BLaER1 treated with 17β-estradiol and CSF1 and Interleukin-3, amounts not matched to agents 10 nM and 100 nM (cell line): ENCODE results near the gene CIPC.
A peak's percentile ranks its signal among the peaks of the same experiment; 100 is the strongest.

Source experiments
- H3K27ac ChIP-seq, 11 experiments: shearing (Covaris generic); formaldehyde crosslinking; 2 replicates each; pipeline ENCODE4 v1.8.1; 2022
- H3K27me3 ChIP-seq, 11 experiments: shearing (Covaris generic); formaldehyde crosslinking; 2 replicates each; pipeline ENCODE4 v1.8.1; 2022
- H3K36me3 ChIP-seq, 11 experiments: shearing (Covaris generic); formaldehyde crosslinking; 2 replicates each; pipeline ENCODE4 v1.8.1; 2022
- H3K4me1 ChIP-seq, 10 experiments: shearing (Covaris generic); formaldehyde crosslinking; 2 replicates each; pipeline ENCODE4 v1.8.1; 2022
- H3K4me2 ChIP-seq, 11 experiments: shearing (Covaris generic); formaldehyde crosslinking; 2 replicates each; pipeline ENCODE4 v1.8.1; 2022
- H3K4me3 ChIP-seq, 10 experiments: shearing (Covaris generic); formaldehyde crosslinking; 2 replicates each; pipeline ENCODE4 v1.8.1; 2022
- H3K9ac ChIP-seq, 11 experiments: shearing (Covaris generic); formaldehyde crosslinking; 2 replicates each; pipeline ENCODE4 v1.8.1; 2022
- H3K9me3 ChIP-seq, 11 experiments: shearing (Covaris generic); formaldehyde crosslinking; replicated peaks in 1 of 11; 2 replicates each; pipeline ENCODE4 v1.8.1; 2022
- H4K20me1 ChIP-seq, 11 experiments: shearing (Covaris generic); formaldehyde crosslinking; 2 replicates each; pipeline ENCODE4 v1.8.1; 2022
- Cebpa-rat ChIP-seq, 11 experiments: shearing (Covaris generic); IDR thresholded peaks; 2 replicates each; pipeline ENCODE4 v1.8.1; 2022

The CIPC gene

GRCh38 chr14:77083082-77083481 lies 15.0 kb upstream of the CIPC start:
- H3K4me1 ChIP-seq, result peaks cover 34 to 70% (median 53%) of the 10 kb centered on the region in 10 experiments
- peak overlapping the region in 9 of 11 experiments; percentile 53 to 82 (median 76); a peak in 17 of 22 replicates for H3K27ac ChIP-seq

GRCh38 chr14:77084985-77085384 lies 13.1 kb upstream of the CIPC start:
- no peak for TF ChIP-seq Cebpa-rat (IDR thresholded peaks at IDR 0.05)
- Histone ChIP-seq H3K27ac (peak overlapping the region in 7 of 11 experiments; percentile 2 to 46 (median 10); a peak in 5 of 22 replicates), H3K9ac (no peak overlapping the region)

More at GRCh38 chr14:77083082-77083481, 15.0 kb upstream of the CIPC start:
- no peaks in the 10 kb centered on the region for H4K20me1 ChIP-seq
- peaks cover 0 to 4% (median 0%) of the 10 kb centered on the region in 11 experiments; a peak in 1 of 22 replicates for H3K36me3 ChIP-seq
- no peaks in the 10 kb centered on the region for H3K27me3 ChIP-seq
- H3K9ac ChIP-seq, result peak overlapping the region in 1 of 11 experiments; percentile 3; a peak in 1 of 22 replicates
- peak overlapping the region in 9 of 11 experiments; percentile 6 to 72 (median 54); a peak in 17 of 22 replicates for H3K4me2 ChIP-seq
- no peak for TF ChIP-seq Cebpa-rat (IDR thresholded peaks at IDR 0.05)
- no peak overlapping the region for H3K4me3 ChIP-seq
- peaks cover 0 to 16% (median 12%) of the 10 kb centered on the region in 11 experiments; a peak in 18 of 22 replicates for H3K9me3 ChIP-seq

GRCh38 chr14:77085538-77085937 lies 12.5 kb upstream of the CIPC start:
- Histone ChIP-seq H3K4me2 (peak overlapping the region in 8 of 11 experiments; percentile 1 to 64 (median 23); a peak in 10 of 22 replicates), H3K9ac (no peak overlapping the region), H3K27ac (peak overlapping the region in 2 of 11 experiments; percentile 16 to 19; a peak in 1 of 22 replicates), H3K36me3 (no peaks in the 10 kb centered on the region), H3K4me3 (no peak overlapping the region), H4K20me1 (no peaks in the 10 kb centered on the region), H3K27me3 (no peaks in the 10 kb centered on the region), H3K4me1 (peaks cover 32 to 51% (median 37%) of the 10 kb centered on the region in 10 experiments), H3K9me3 (peaks cover 2 to 10% (median 5%) of the 10 kb centered on the region in 11 experiments; a peak in 21 of 22 replicates)
- 0 out of 22 replicates have a peak, but pooled peaks of 1 of the 11 experiments have one; percentile 12 for TF ChIP-seq Cebpa-rat (IDR thresholded peaks at IDR 0.05)

More at GRCh38 chr14:77084985-77085384, 13.1 kb upstream of the CIPC start:
- peak overlapping the region in 8 of 11 experiments; percentile 1 to 64 (median 23); a peak in 12 of 22 replicates for H3K4me2 ChIP-seq
- H3K27me3 ChIP-seq, result no peaks in the 10 kb centered on the region
- no peaks in the 10 kb centered on the region for H4K20me1 ChIP-seq
- peaks cover 0 to 4% (median 0%) of the 10 kb centered on the region in 11 experiments; a peak in 1 of 22 replicates for H3K36me3 ChIP-seq
- H3K9me3 ChIP-seq, result peaks cover 0 to 10% (median 8%) of the 10 kb centered on the region in 11 experiments; a peak in 18 of 22 replicates
- H3K4me3 ChIP-seq, result no peak overlapping the region
- peaks cover 34 to 55% (median 41%) of the 10 kb centered on the region in 10 experiments for H3K4me1 ChIP-seq

GRCh38 chr14:77086017-77086727 lies 11.9 kb upstream of the CIPC start:
- peaks cover 26 to 45% (median 31%) of the 10 kb centered on the region in 10 experiments for H3K4me1 ChIP-seq
- H3K9ac ChIP-seq, result no peak overlapping the region
- H3K4me2 ChIP-seq, result no peak overlapping the region
- H3K9me3 ChIP-seq, result peaks cover 6 to 14% (median 11%) of the 10 kb centered on the region in 11 experiments
- H4K20me1 ChIP-seq, result no peaks in the 10 kb centered on the region
- TF ChIP-seq Cebpa-rat (IDR thresholded peaks at IDR 0.05), result no peak
- H3K27ac ChIP-seq, result no peak overlapping the region
- no peak overlapping the region for H3K4me3 ChIP-seq
- H3K36me3 ChIP-seq, result 0 out of 22 replicates have a peak, but pooled peaks cover 0 to under 1% (median 0%) of the 10 kb centered on the region in 11 experiments
- no peaks in the 10 kb centered on the region for H3K27me3 ChIP-seq

GRCh38 chr14:77086951-77087350 lies 11.1 kb upstream of the CIPC start:
- Histone ChIP-seq H3K27me3 (no peaks in the 10 kb centered on the region), H3K9ac (no peak overlapping the region), H3K36me3 (peaks cover 0 to 8% (median 0%) of the 10 kb centered on the region in 11 experiments; a peak in 1 of 22 replicates), H3K9me3 (peaks cover 14 to 21% (median 19%) of the 10 kb centered on the region in 11 experiments), H3K27ac (no peak overlapping the region), H3K4me1 (peaks cover 18 to 37% (median 23%) of the 10 kb centered on the region in 10 experiments), H4K20me1 (no peaks in the 10 kb centered on the region), H3K4me3 (no peak overlapping the region), H3K4me2 (no peak overlapping the region)
- TF ChIP-seq Cebpa-rat (IDR thresholded peaks at IDR 0.05), result no peak

GRCh38 chr14:77087631-77088030 lies 10.4 kb upstream of the CIPC start:
- no peak for TF ChIP-seq Cebpa-rat (IDR thresholded peaks at IDR 0.05)
- Histone ChIP-seq H3K4me2 (no peak overlapping the region), H3K36me3 (peaks cover 0 to 10% (median 0%) of the 10 kb centered on the region in 11 experiments; a peak in 1 of 22 replicates), H3K9ac (no peak overlapping the region), H3K27ac (no peak overlapping the region), H3K27me3 (no peaks in the 10 kb centered on the region), H3K4me3 (no peak overlapping the region), H3K9me3 (peaks cover 19 to 28% (median 24%) of the 10 kb centered on the region in 11 experiments), H3K4me1 (peaks cover 11 to 30% (median 16%) of the 10 kb centered on the region in 10 experiments), H4K20me1 (no peaks in the 10 kb centered on the region)

- Histone ChIP-seq H3K9me3 (peaks cover 19 to 30% (median 24%) of the 10 kb centered on the region in 11 experiments), H3K9ac (no peak overlapping the region), H3K36me3 (peaks cover 0 to 10% (median 0%) of the 10 kb centered on the region in 11 experiments; a peak in 1 of 22 replicates), H3K27me3 (no peaks in the 10 kb centered on the region), H3K4me3 (no peak overlapping the region), H3K27ac (no peak overlapping the region), H4K20me1 (no peaks in the 10 kb centered on the region), H3K4me2 (no peak overlapping the region), H3K4me1 (peaks cover 5 to 24% (median 11%) of the 10 kb centered on the region in 10 experiments; a peak in 19 of 20 replicates)
- no peak for TF ChIP-seq Cebpa-rat (IDR thresholded peaks at IDR 0.05)
These were observed 9.8 kb upstream of the CIPC start for GRCh38 chr14:77088219-77088618.

GRCh38 chr14:77088645-77089044 lies 9.4 kb upstream of the CIPC start:
- Histone ChIP-seq H3K36me3 (peaks cover 0 to 10% (median 0%) of the 10 kb centered on the region in 11 experiments; a peak in 1 of 22 replicates), H3K27ac (no peak overlapping the region), H3K9ac (no peak overlapping the region), H3K9me3 (peaks cover 19 to 30% (median 24%) of the 10 kb centered on the region in 11 experiments), H3K4me1 (peaks cover under 1 to 20% (median 10%) of the 10 kb centered on the region in 10 experiments; a peak in 15 of 20 replicates), H3K4me3 (no peak overlapping the region), H3K27me3 (no peaks in the 10 kb centered on the region), H4K20me1 (no peaks in the 10 kb centered on the region), H3K4me2 (no peak overlapping the region)
- no peak for TF ChIP-seq Cebpa-rat (IDR thresholded peaks at IDR 0.05)

GRCh38 chr14:77091518-77091917 lies 6.5 kb upstream of the CIPC start:
- Histone ChIP-seq H3K36me3 (peaks cover 0 to 10% (median 0%) of the 10 kb centered on the region in 11 experiments; a peak in 1 of 22 replicates), H3K4me1 (peaks cover 2 to 7% (median 4%) of the 10 kb centered on the region in 10 experiments), H3K4me3 (no peak overlapping the region), H3K9ac (no peak overlapping the region), H3K9me3 (peaks cover 19 to 30% (median 24%) of the 10 kb centered on the region in 11 experiments), H3K27ac (no peak overlapping the region), H3K27me3 (no peaks in the 10 kb centered on the region), H3K4me2 (no peak overlapping the region), H4K20me1 (no peaks in the 10 kb centered on the region)
- no peak for TF ChIP-seq Cebpa-rat (IDR thresholded peaks at IDR 0.05)
